Testis (tissue), 2 donors: ENCODE measurements around the gene DCLK1.

Experiments used
- CTCF ChIP-seq, 3 experiments: fragments of 450-650 bp in 2 of 3; fragments of 200-600 bp in 1 of 3; sonication (generic) in 1 of 3; IDR thresholded peaks; one replicate each; pipeline ENCODE4 v1.5.1; 2016 to 2019; ENCODE audit warnings: antibody characterized with exemption in 3 of 3, mild to moderate bottlenecking in 2 of 3, moderate library complexity in 1 of 3
- POLR2A ChIP-seq: fragments of 450-650 bp; IDR thresholded peaks from one replicate; pipeline ENCODE4 v1.6.1; 2017; ENCODE audit warnings: antibody characterized with exemption, mild to moderate bottlenecking, moderate library complexity

- TF ChIP-seq POLR2A (no peak), CTCF (IDR thresholded peaks at IDR 0.05) (peak in 1 of 3 experiments; percentile 28)
Observed at GRCh38 chr13:35826626-35827254, 304.4 kb downstream of the DCLK1 start.
